NB4 (cell line): ENCODE measurements around the gene ANKRD65.

Source experiments
- CTCF ChIP-seq: IDR thresholded peaks from one replicate; pipeline ENCODE4 v1.5.1; 2012; ENCODE audit warnings: low read depth, low read length
- POLR2A ChIP-seq: IDR thresholded peaks from 2 replicates; pipeline ENCODE4 v1.6.1; 2011; ENCODE audit warnings: mild to moderate bottlenecking; ENCODE audit not compliant: insufficient read length; ENCODE audit errors: extremely low read depth
- TF ChIP-seq, protein P1 (sequence below): IDR thresholded peaks from 2 replicates; pipeline ENCODE4 v1.6.1; 2011; ENCODE audit warnings: low read depth, low read length

DNA sequence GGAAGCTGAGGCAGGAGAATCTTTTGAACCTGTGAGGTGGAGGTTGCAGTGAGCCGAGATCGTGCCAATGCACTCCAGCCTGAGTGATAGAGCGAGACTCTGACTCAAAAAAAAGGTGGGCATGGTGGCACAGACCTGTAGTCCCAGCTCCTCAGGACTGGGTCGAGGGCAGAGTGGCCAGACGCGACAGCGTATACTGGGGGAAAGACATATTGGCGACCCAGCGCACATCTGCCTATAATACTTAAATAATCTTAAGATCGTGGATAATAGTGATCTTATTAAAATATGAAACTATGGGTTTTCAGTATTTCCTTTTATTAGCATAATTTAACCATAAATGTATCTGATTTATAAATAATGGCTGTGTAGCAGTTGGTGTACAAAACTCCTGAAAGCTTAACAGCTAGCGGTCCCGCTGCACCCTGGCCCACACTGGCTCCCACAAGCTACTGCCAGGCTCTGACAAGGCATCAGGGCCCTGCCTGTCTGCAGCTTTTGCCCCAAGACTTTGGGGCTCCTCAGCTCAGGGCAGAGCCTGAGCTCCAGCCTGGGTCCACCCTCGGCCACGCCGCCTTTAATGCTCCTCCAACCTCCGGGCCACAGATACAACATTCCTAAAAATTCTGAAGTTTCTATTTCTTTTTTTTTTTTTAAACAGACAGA, 43.4 kb downstream of the ANKRD65 start:
- TF ChIP-seq CTCF, result no peak
- TF ChIP-seq POLR2A, result no peak
- TF ChIP-seq, protein P1, sequence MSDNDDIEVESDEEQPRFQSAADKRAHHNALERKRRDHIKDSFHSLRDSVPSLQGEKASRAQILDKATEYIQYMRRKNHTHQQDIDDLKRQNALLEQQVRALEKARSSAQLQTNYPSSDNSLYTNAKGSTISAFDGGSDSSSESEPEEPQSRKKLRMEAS, result no peak
